ENCODE results near the gene VPS13D.
A peak's percentile ranks its signal among the peaks of the same experiment; 100 is the strongest.
"Not testable (repeated sequence)": the region's sequence is repeated elsewhere in the genome, so short reads cannot be mapped to it uniquely, and the experiment has no call there.

VPS13D gene

GRCh38 chr1:12467570-12468286 is 237.9 kb downstream of the VPS13D start:
- Mint-ChIP-seq H3K27ac (ENCODE audit: low read depth) (no peak overlapping the region), H3K36me3 (ENCODE audit: insufficient read depth) (peaks cover 15% of the 10 kb centered on the region), H3K27me3 (no peaks in the 10 kb centered on the region), H3K9me3 (no peaks in the 10 kb centered on the region), H3K4me3 (no peak overlapping the region), H3K4me1 (peaks cover 22% of the 10 kb centered on the region)
- DNase-seq (ENCODE audit: low spot score in 2 of 2) = no peak
- no peak for ATAC-seq (replicated peaks; ENCODE audit: extremely low read depth, poor library complexity, severe bottlenecking)

GRCh38 chr1:12468323-12468722 is 238.5 kb downstream of the VPS13D start:
- Mint-ChIP-seq H3K36me3 (ENCODE audit: insufficient read depth) (peaks cover 12% of the 10 kb centered on the region), H3K4me3 (no peak overlapping the region), H3K9me3 (no peaks in the 10 kb centered on the region), H3K27ac (ENCODE audit: low read depth) (no peak overlapping the region), H3K27me3 (no peaks in the 10 kb centered on the region), H3K4me1 (peaks cover 28% of the 10 kb centered on the region)
- DNase-seq (ENCODE audit: low spot score in 2 of 2) (no peak), ATAC-seq (replicated peaks; ENCODE audit: extremely low read depth, poor library complexity, severe bottlenecking) (no peak)

- H3K4me3 Mint-ChIP-seq = no peak overlapping the region
- peak overlapping the region; percentile 90 for H3K27ac Mint-ChIP-seq (ENCODE audit: low read depth)
- H3K9me3 Mint-ChIP-seq = no peaks in the 10 kb centered on the region
- DNase-seq (ENCODE audit: low spot score in 2 of 2) = no peak
- peaks cover 11% of the 10 kb centered on the region for H3K36me3 Mint-ChIP-seq (ENCODE audit: insufficient read depth)
- H3K4me1 Mint-ChIP-seq = peaks cover 36% of the 10 kb centered on the region
- no peak for ATAC-seq (replicated peaks; ENCODE audit: extremely low read depth, poor library complexity, severe bottlenecking)
- H3K27me3 Mint-ChIP-seq = no peaks in the 10 kb centered on the region
Observed at GRCh38 chr1:12469493-12469892, 239.7 kb downstream of the VPS13D start.

GRCh38 chr1:12469990-12470389 is 240.2 kb downstream of the VPS13D start:
- Mint-ChIP-seq H3K9me3 (no peaks in the 10 kb centered on the region), H3K4me3 (no peak overlapping the region), H3K27ac (ENCODE audit: low read depth) (peak overlapping the region; percentile 90), H3K27me3 (no peaks in the 10 kb centered on the region), H3K36me3 (ENCODE audit: insufficient read depth) (peaks cover 11% of the 10 kb centered on the region), H3K4me1 (peaks cover 40% of the 10 kb centered on the region)
- ATAC-seq (replicated peaks; ENCODE audit: extremely low read depth, poor library complexity, severe bottlenecking) (no peak), DNase-seq (ENCODE audit: low spot score in 2 of 2) (no peak)

GRCh38 chr1:12470916-12471315 is 241.1 kb downstream of the VPS13D start:
- H3K27ac Mint-ChIP-seq (ENCODE audit: low read depth) = peak overlapping the region; percentile 90

GRCh38 chr1:12472156-12472797 is 242.4 kb downstream of the VPS13D start:
- Mint-ChIP-seq H3K27me3 (no peaks in the 10 kb centered on the region), H3K27ac (ENCODE audit: low read depth) (peak overlapping the region; percentile 90), H3K4me1 (peaks cover 59% of the 10 kb centered on the region), H3K4me3 (peak overlapping the region; percentile 66), H3K36me3 (ENCODE audit: insufficient read depth) (peaks cover 4% of the 10 kb centered on the region), H3K9me3 (no peaks in the 10 kb centered on the region)
- DNase-seq (ENCODE audit: low spot score in 2 of 2) = no peak
- ATAC-seq (replicated peaks; ENCODE audit: extremely low read depth, poor library complexity, severe bottlenecking) = no peak

More at GRCh38 chr1:12470916-12471315, 241.1 kb downstream of the VPS13D start:
- not testable (repeated sequence) for DNase-seq (ENCODE audit: low spot score in 2 of 2); H3K4me3 Mint-ChIP-seq; H3K27me3 Mint-ChIP-seq; H3K9me3 Mint-ChIP-seq; H3K36me3 Mint-ChIP-seq (ENCODE audit: insufficient read depth); ATAC-seq (replicated peaks; ENCODE audit: extremely low read depth, poor library complexity, severe bottlenecking)
- peaks cover 48% of the 10 kb centered on the region for H3K4me1 Mint-ChIP-seq

- H3K4me3 Mint-ChIP-seq = peak overlapping the region; percentile 66
- H3K4me1 Mint-ChIP-seq = peaks cover 61% of the 10 kb centered on the region
- ATAC-seq (replicated peaks; ENCODE audit: extremely low read depth, poor library complexity, severe bottlenecking) = peak; percentile 82
- H3K27ac Mint-ChIP-seq (ENCODE audit: low read depth) = peak overlapping the region; percentile 90
- no peaks in the 10 kb centered on the region for H3K9me3 Mint-ChIP-seq
- H3K27me3 Mint-ChIP-seq = no peaks in the 10 kb centered on the region
- DNase-seq (ENCODE audit: low spot score in 2 of 2) = peak in 1 of 2 donors; percentile 28
- peaks cover 2% of the 10 kb centered on the region for H3K36me3 Mint-ChIP-seq (ENCODE audit: insufficient read depth)
Observed at GRCh38 chr1:12472798-12473551, 243.1 kb downstream of the VPS13D start.

GRCh38 chr1:12473596-12474362 is 243.9 kb downstream of the VPS13D start:
- no peak for ATAC-seq (replicated peaks; ENCODE audit: extremely low read depth, poor library complexity, severe bottlenecking)
- H3K4me3 Mint-ChIP-seq = peak overlapping the region; percentile 66

GRCh38 chr1:12475101-12475500 is 245.3 kb downstream of the VPS13D start:
- Mint-ChIP-seq H3K9me3 (no peaks in the 10 kb centered on the region), H3K27ac (ENCODE audit: low read depth) (no peak overlapping the region), H3K36me3 (ENCODE audit: insufficient read depth) (peaks cover 7% of the 10 kb centered on the region), H3K4me3 (no peak overlapping the region), H3K4me1 (peaks cover 78% of the 10 kb centered on the region), H3K27me3 (no peaks in the 10 kb centered on the region)
- DNase-seq (ENCODE audit: low spot score in 2 of 2) (no peak), ATAC-seq (replicated peaks; ENCODE audit: extremely low read depth, poor library complexity, severe bottlenecking) (no peak)

More at GRCh38 chr1:12473596-12474362, 243.9 kb downstream of the VPS13D start:
- H3K36me3 Mint-ChIP-seq (ENCODE audit: insufficient read depth) = peaks cover 7% of the 10 kb centered on the region
- no peaks in the 10 kb centered on the region for H3K27me3 Mint-ChIP-seq
- peak overlapping the region; percentile 90 for H3K27ac Mint-ChIP-seq (ENCODE audit: low read depth)
- peaks cover 69% of the 10 kb centered on the region for H3K4me1 Mint-ChIP-seq
- no peak for DNase-seq (ENCODE audit: low spot score in 2 of 2)
- no peaks in the 10 kb centered on the region for H3K9me3 Mint-ChIP-seq

- H3K36me3 Mint-ChIP-seq (ENCODE audit: insufficient read depth) = peaks cover 7% of the 10 kb centered on the region
- H3K9me3 Mint-ChIP-seq = no peaks in the 10 kb centered on the region
- ATAC-seq (replicated peaks; ENCODE audit: extremely low read depth, poor library complexity, severe bottlenecking) (no peak), DNase-seq (ENCODE audit: low spot score in 2 of 2) (no peak)
- no peak overlapping the region for H3K27ac Mint-ChIP-seq (ENCODE audit: low read depth)
- no peak overlapping the region for H3K4me3 Mint-ChIP-seq
- no peaks in the 10 kb centered on the region for H3K27me3 Mint-ChIP-seq
- peaks cover 81% of the 10 kb centered on the region for H3K4me1 Mint-ChIP-seq
Observed at GRCh38 chr1:12475530-12475934, 245.7 kb downstream of the VPS13D start.

- DNase-seq (ENCODE audit: low spot score in 2 of 2) (no peak), ATAC-seq (replicated peaks; ENCODE audit: extremely low read depth, poor library complexity, severe bottlenecking) (no peak)
- Mint-ChIP-seq H3K27me3 (no peaks in the 10 kb centered on the region), H3K4me1 (peaks cover 82% of the 10 kb centered on the region), H3K4me3 (no peak overlapping the region), H3K36me3 (ENCODE audit: insufficient read depth) (peaks cover 7% of the 10 kb centered on the region), H3K27ac (ENCODE audit: low read depth) (no peak overlapping the region), H3K9me3 (no peaks in the 10 kb centered on the region)
Observed at GRCh38 chr1:12475947-12476346, 246.1 kb downstream of the VPS13D start.

- H3K27ac Mint-ChIP-seq (ENCODE audit: low read depth) = no peak overlapping the region
- H3K9me3 Mint-ChIP-seq = no peaks in the 10 kb centered on the region
- peaks cover 7% of the 10 kb centered on the region for H3K36me3 Mint-ChIP-seq (ENCODE audit: insufficient read depth)
- no peak for DNase-seq (ENCODE audit: low spot score in 2 of 2)
- H3K4me1 Mint-ChIP-seq = peaks cover 76% of the 10 kb centered on the region
- ATAC-seq (replicated peaks; ENCODE audit: extremely low read depth, poor library complexity, severe bottlenecking) = no peak
- no peak overlapping the region for H3K4me3 Mint-ChIP-seq
- H3K27me3 Mint-ChIP-seq = no peaks in the 10 kb centered on the region
Observed at GRCh38 chr1:12477314-12477713, 247.5 kb downstream of the VPS13D start.
